Spinal cord (tissue), 10 donors: Measurements from ENCODE around the gene ADGRL3. TPM values are rescaled to one million over a fixed set of nuclear protein-coding genes. Genes with fewer than 3 reads are reported as not detected.

Experiments used
- DNase-seq, 6 donors: peaks; one replicate each; pipeline versions ENCODE4 v3.0.0 to v3.0.0-alpha.2; 2013 to 2015; ENCODE audit warnings: low spot score in 6 of 6, low read depth in 4 of 6
- H3K27ac ChIP-seq: one replicate; pipeline ENCODE4 v1.5.1; 2013; ENCODE audit warnings: low read depth, low read length, control low read depth
- H3K27me3 ChIP-seq: one replicate; pipeline ENCODE4 v1.6.1; 2013; ENCODE audit warnings: low read length; ENCODE audit not compliant: control insufficient read depth, insufficient read depth
- H3K36me3 ChIP-seq: one replicate; pipeline ENCODE4 v1.6.1; 2013; ENCODE audit warnings: low read length; ENCODE audit not compliant: control insufficient read depth, insufficient read depth
- H3K4me1 ChIP-seq: one replicate; pipeline ENCODE4 v1.6.1; 2013; ENCODE audit warnings: low read length; ENCODE audit not compliant: control insufficient read depth, insufficient read depth
- H3K4me3 ChIP-seq: one replicate; pipeline ENCODE4 v1.5.1; 2013; ENCODE audit warnings: low read depth, low read length, control low read depth
- H3K9me3 ChIP-seq: one replicate; pipeline ENCODE4 v1.6.1; 2013; ENCODE audit warnings: low read length; ENCODE audit not compliant: control insufficient read depth, insufficient read depth
- WGBS: methylation state at CpG from one replicate; pipeline ENCODE4 v1.1.5; 2013; ENCODE audit warnings: missing lambda C conversion rate; ENCODE audit not compliant: insufficient coverage; 5-methylcytosine and 5-hydroxymethylcytosine counted together
- polyA plus RNA-seq, 2 donors: library from polyadenylated mRNA; unstranded; fragments of 120-200 nt; gene quantifications; one replicate each; pipeline ENCODE4 v1.2.1, GENCODE V29; 2013; ENCODE audit not compliant: insufficient read length in 2 of 2
- total RNA-seq, 2 donors: library from RNA; depleted of rRNA in 1 of 2; stranded (reverse); fragments of 120-200 nt in 1 of 2; fragments of >200 nt in 1 of 2; gene quantifications; one replicate each; pipeline versions ENCODE4 v1.2.3 to v1.2.4, GENCODE V29; 2013 to 2014
- donor health status: healthy.

Gene ADGRL3
- total and polyA plus RNA-seq, 4 donors = 76.2 to 220 (median 114) TPM

DNA sequence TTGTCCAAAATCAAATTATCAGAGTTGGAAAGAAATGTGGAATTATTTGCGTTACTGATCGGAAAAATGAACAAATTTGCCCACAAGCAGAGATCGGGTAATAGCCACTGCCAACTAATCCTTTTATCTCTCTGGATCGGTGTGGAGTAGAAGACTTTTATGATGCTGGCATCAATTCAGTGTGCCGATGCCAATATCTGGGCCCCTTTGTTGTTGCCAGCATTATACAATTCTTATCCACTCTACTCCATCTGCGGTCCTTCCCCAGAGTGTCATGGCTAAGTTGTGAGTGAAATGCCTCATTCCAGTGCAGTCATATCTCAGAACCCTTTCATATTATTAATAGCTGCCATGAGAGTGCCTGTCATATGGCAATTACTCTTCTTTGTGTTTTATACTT is 660.2 kb downstream of the ADGRL3 start:
- no peaks in the 10 kb centered on the region for H3K9me3 ChIP-seq
- 40% methylated on average over 1 of the region's 6 CpGs for whole genome bisulfite sequencing
- no peaks in the 10 kb centered on the region for H3K27me3 ChIP-seq
- H3K4me1 ChIP-seq = no peaks in the 10 kb centered on the region
- H3K4me3 ChIP-seq = no peak overlapping the region
- H3K27ac ChIP-seq = no peak overlapping the region
- no peaks in the 10 kb centered on the region for H3K36me3 ChIP-seq
- DNase-seq = peak in 2 of 6 donors; percentile 27 to 80

DNA sequence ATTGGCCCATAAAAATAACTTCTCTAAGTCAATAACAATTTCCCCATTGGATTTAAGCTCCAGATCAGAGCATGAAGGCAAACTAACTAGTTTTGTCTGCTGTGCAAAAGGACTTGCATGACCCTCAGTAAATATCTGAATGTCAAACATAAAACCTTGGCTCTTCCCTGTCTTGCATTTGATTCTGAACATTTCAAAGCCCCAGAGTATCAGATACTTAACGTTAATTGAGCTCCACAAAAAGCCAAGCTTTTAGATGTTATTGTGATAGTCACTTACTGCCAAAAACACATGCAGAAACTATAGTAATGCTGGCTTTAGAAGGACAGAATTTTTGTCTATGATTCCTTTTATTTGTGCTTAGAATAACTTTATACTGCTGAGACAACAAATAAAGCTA is 664.2 kb downstream of the ADGRL3 start:
- Histone ChIP-seq H3K36me3 (no peaks in the 10 kb centered on the region), H3K9me3 (no peaks in the 10 kb centered on the region), H3K4me1 (no peaks in the 10 kb centered on the region), H3K27ac (no peak overlapping the region), H3K4me3 (no peak overlapping the region), H3K27me3 (no peaks in the 10 kb centered on the region)
- no CpG with 5 or more reads among the region's 1 CpG for WGBS
- DNase-seq = peak in 1 of 6 donors; percentile 67

DNA sequence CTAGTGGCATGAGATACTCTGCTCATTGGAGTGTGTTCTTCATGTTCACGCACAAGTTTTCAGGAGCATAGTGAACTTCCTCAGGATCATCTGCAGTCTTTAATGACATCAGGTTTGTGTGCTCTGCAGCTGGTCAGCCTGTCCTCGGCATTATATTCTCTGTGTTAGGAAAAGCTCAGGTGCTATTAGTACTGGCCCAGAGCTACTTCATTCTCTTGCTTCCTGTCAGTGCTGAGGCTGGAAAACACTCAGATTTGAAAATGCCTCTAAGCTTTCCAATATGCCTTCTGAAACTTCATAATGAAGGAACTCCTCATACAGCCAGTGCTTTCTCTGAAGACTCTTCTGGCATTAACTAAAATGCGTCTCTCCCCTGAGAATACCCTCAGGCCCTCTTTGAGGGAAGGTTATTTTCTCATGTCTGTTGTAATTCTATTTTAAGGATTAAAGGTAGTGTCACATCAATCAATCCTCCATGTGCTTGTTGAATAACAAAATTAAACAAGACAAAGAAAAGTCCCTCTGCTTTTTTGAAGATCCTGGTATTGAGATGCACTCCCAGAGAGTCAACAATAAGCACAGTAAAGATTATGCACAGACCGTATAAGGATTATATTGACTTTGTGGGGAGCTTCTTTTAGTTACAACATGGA is 666.4 kb downstream of the ADGRL3 start:
- Histone ChIP-seq H3K27me3 (no peaks in the 10 kb centered on the region), H3K4me1 (no peaks in the 10 kb centered on the region), H3K4me3 (no peak overlapping the region), H3K27ac (no peak overlapping the region), H3K9me3 (no peaks in the 10 kb centered on the region), H3K36me3 (no peaks in the 10 kb centered on the region)
- no peak for DNase-seq
- 83% methylated on average over 2 of the region's 4 CpGs for WGBS

DNA sequence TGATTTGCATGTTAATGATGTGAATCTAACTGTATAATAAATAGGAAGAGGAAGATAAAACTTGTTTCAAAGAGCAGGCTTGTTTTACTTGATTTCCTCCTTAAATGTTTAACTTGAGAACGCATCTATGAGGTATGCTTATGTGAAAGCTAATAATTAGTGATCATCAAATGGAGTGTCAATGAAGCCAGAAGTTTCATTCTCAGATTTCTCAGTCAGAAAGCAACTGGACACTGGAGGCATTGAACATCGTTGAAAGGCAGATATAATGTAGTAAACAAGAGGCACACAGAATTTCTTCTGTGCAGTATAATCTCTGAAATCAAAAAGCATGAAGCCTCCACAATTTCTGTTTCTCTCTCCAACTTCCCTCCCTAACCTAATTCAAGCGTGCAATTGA is 672.9 kb downstream of the ADGRL3 start:
- peak overlapping the region; percentile 29 for H3K27ac ChIP-seq
- H3K4me3 ChIP-seq = peak overlapping the region; percentile 9
- no peaks in the 10 kb centered on the region for H3K9me3 ChIP-seq
- peak in 2 of 6 donors; percentile 46 to 56 for DNase-seq
- no peaks in the 10 kb centered on the region for H3K36me3 ChIP-seq
- 33% methylated on average over 1 of the region's 3 CpGs for WGBS
- no peaks in the 10 kb centered on the region for H3K27me3 ChIP-seq
- H3K4me1 ChIP-seq = no peaks in the 10 kb centered on the region

DNA sequence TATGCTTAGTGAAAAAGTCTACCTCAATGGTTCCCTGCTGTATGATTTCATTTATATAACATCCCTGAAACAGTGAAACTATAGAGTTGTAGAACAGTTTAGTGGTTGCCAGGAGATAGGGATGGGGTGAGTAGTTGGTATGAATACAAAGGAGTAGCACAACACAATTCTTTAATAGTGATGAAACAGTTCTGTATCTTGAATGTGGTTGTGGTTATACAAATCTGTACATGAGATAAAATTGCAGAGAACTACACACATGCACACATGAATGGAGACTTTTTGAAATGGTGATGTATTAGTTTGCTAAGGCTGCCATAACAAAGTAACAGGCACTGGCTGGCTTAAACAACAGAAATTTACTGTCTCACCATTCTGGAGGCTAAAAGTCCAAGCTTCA is 677.1 kb downstream of the ADGRL3 start:
- Histone ChIP-seq H3K4me1 (no peaks in the 10 kb centered on the region), H3K36me3 (no peaks in the 10 kb centered on the region), H3K27me3 (no peaks in the 10 kb centered on the region), H3K27ac (no peak overlapping the region), H3K4me3 (no peak overlapping the region), H3K9me3 (no peaks in the 10 kb centered on the region)
- no peak for DNase-seq

DNA sequence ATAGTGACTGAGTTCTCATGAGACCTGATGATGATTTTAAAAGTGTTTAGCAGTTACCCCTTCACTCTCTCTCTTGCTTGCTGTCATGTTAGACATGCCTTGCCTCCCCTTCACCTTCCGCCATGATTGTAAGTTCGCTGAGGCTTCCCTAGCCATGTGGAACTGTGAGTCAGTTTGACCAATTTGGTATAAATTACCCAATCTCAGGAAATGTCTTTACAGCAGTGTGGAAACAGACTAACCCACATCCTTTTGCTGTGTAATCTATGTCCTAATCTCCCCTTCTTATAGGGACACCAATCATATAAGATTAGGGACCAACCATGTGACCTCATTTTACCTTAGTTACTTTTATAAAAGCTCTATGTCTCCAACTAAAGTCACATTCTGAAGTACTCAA is 677.8 kb downstream of the ADGRL3 start:
- Histone ChIP-seq H3K4me1 (no peaks in the 10 kb centered on the region), H3K27me3 (no peaks in the 10 kb centered on the region), H3K9me3 (no peaks in the 10 kb centered on the region), H3K36me3 (no peaks in the 10 kb centered on the region), H3K27ac (no peak overlapping the region), H3K4me3 (no peak overlapping the region)
- DNase-seq = no peak
- WGBS = no CpG with 5 or more reads among the region's 2 CpGs

DNA sequence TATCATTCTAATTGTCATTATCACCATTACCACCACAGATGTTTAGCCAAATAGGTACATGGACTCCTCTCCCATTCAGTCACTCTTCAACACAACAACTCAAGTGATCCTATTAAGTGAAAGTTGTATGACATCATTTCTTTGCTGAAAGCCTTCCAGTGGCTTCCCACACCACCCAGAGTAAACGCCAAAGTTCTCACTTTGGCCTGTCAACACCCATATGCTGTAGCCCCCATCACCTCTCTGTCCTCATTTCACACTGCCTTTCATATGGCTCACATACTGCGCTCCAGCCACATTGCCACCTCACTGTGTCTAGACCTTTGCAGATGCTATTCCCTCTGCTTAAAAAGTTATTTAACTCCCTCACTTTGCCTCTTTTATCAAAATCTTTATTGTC is 682.3 kb downstream of the ADGRL3 start:
- no peaks in the 10 kb centered on the region for H3K36me3 ChIP-seq
- no peak overlapping the region for H3K4me3 ChIP-seq
- DNase-seq = no peak
- no peak overlapping the region for H3K27ac ChIP-seq
- no peaks in the 10 kb centered on the region for H3K9me3 ChIP-seq
- 50% methylated on average over 2 of the region's 2 CpGs for WGBS
- no peaks in the 10 kb centered on the region for H3K27me3 ChIP-seq
- no peaks in the 10 kb centered on the region for H3K4me1 ChIP-seq

DNA sequence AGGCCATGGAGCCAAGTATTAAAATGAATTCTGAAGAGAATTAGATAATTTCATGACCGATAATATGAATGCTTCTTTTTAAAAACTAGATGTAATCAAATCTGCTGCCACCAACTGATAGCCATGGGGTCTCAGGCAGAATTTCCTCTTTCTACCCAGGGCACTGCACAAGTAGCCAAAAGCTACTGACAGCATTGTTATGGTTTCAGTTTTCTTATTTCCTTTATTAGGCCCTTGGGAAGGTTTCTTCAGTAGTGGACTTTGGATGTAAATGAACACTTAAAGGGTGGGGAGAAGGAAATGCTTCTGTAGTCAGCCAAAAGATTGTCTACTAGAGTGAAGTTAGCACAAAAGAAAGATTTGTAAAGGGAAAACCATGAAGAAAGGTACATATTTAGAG is 686.0 kb downstream of the ADGRL3 start:
- peak in 1 of 6 donors; percentile 27 for DNase-seq
- no peak overlapping the region for H3K27ac ChIP-seq
- no peak overlapping the region for H3K4me3 ChIP-seq
- no peaks in the 10 kb centered on the region for H3K9me3 ChIP-seq
- WGBS = 67% methylated on average over 1 of the region's 1 CpG
- no peaks in the 10 kb centered on the region for H3K27me3 ChIP-seq
- no peaks in the 10 kb centered on the region for H3K36me3 ChIP-seq
- H3K4me1 ChIP-seq = no peaks in the 10 kb centered on the region

DNA sequence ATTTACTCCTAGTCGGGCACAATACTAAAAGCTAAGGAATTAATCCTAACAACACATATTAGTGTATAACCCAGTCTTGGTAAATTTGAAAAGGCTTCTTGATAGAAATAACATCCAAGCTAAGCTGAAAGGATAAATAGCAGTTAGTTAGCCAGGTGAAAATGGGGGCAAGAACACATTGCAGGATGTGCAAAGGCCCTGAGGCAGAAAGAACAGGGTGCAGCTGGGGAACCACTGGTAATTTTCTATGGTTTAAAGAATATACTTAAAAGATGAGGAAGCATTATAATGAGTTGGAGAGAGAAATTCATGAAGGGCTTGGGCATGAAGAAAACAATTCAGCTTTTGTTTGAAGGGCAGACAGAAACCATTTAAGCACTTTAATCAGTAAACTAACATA is 689.0 kb downstream of the ADGRL3 start:
- Histone ChIP-seq H3K27me3 (no peaks in the 10 kb centered on the region), H3K27ac (no peak overlapping the region), H3K36me3 (peaks cover 5% of the 10 kb centered on the region), H3K9me3 (no peaks in the 10 kb centered on the region), H3K4me3 (no peak overlapping the region), H3K4me1 (no peaks in the 10 kb centered on the region)
- no CpG with 5 or more reads among the region's 1 CpG for WGBS
- no peak for DNase-seq

DNA sequence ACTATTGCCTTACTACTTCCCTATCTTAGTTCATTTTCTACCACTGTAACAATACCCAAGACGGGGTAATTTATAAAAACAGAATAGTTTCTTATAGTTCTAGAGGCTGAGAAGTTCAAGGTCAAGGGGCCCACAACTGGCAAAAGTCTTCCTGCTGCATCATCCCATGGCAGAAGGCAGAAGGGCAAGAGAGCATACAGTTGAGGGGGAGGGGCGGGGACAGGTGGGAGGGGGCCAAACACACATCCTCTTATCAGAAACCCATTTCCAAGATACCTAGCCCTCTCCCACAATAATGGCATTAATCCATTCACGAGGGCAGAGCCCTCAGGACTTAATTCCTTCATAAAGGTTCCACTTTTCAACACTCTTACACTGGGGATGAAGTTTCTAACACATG is 690.2 kb downstream of the ADGRL3 start:
- WGBS = no CpG with 5 or more reads among the region's 3 CpGs
- no peak overlapping the region for H3K27ac ChIP-seq
- H3K4me1 ChIP-seq = no peaks in the 10 kb centered on the region
- no peak overlapping the region for H3K4me3 ChIP-seq
- H3K36me3 ChIP-seq = peaks cover 5% of the 10 kb centered on the region
- no peaks in the 10 kb centered on the region for H3K27me3 ChIP-seq
- H3K9me3 ChIP-seq = no peaks in the 10 kb centered on the region
- no peak for DNase-seq
